GM12878 (cell line): ENCODE data around the gene RAMP2. TPM values are rescaled to one million over a fixed set of nuclear protein-coding genes. Genes with fewer than 3 reads are reported as not detected.

ENCODE experiments used
- BCL3 ChIP-seq: IDR thresholded peaks from 2 replicates; pipeline ENCODE4 v1.6.1; 2011; ENCODE audit warnings: borderline replicate concordance, low read depth, mild to moderate bottlenecking, moderate library complexity, low read length; ENCODE audit not compliant: insufficient read depth, poor library complexity, severe bottlenecking
- CEBPB ChIP-seq, 2 experiments: fragments of 150-350 bp in 1 of 2; IDR thresholded peaks; 2 replicates each; pipeline ENCODE4 v1.6.1; 2012 to 2014; ENCODE audit warnings: low read depth in 2 of 2, low read length in 2 of 2, borderline replicate concordance in 1 of 2, inconsistent platforms in 1 of 2
- CEBPZ ChIP-seq: fragments of 150-350 bp; IDR thresholded peaks from 2 replicates; pipeline ENCODE4 v1.6.1; 2016; ENCODE audit warnings: low read depth, low read length
- ETV6 ChIP-seq, 2 experiments: fragments of 450-650 bp in 1 of 2; IDR thresholded peaks in 1 of 2; conservative IDR thresholded peaks in 1 of 2; 2 replicates each; pipeline ENCODE4 v1.6.1; 2014; ENCODE audit warnings: antibody characterized with exemption in 1 of 2, borderline replicate concordance in 1 of 2, low read depth in 1 of 2, mild to moderate bottlenecking in 1 of 2, moderate library complexity in 1 of 2
- HDAC2 ChIP-seq: fragments of 200-600 bp; sonication (generic); IDR thresholded peaks from 2 replicates; pipeline ENCODE4 v1.6.1; 2017
- IKZF2 ChIP-seq, 2 experiments: fragments of 450-650 bp; IDR thresholded peaks; 2 replicates each; pipeline ENCODE4 v1.6.1; 2017; ENCODE audit warnings: mild to moderate bottlenecking in 2 of 2, moderate library complexity in 2 of 2
- KDM1A ChIP-seq: fragments of 200-600 bp; sonication (generic); IDR thresholded peaks from 2 replicates; pipeline ENCODE4 v1.6.1; 2016; ENCODE audit warnings: borderline replicate concordance
- MLLT1 ChIP-seq: fragments of 450-650 bp; IDR thresholded peaks from 2 replicates; pipeline ENCODE4 v1.6.1; 2016; ENCODE audit warnings: mild to moderate bottlenecking
- NBN ChIP-seq: fragments of 450-650 bp; IDR thresholded peaks from 2 replicates; pipeline ENCODE4 v1.6.1; 2016
- RUNX3 ChIP-seq: IDR thresholded peaks from 2 replicates; pipeline ENCODE4 v1.6.1; 2012; ENCODE audit warnings: low read length, inconsistent platforms
- SMAD5 ChIP-seq: IDR thresholded peaks from 2 replicates; pipeline ENCODE4 v1.6.1; 2016; ENCODE audit warnings: antibody characterized with exemption, low read depth
- SUZ12 ChIP-seq: fragments of 200-600 bp; sonication (generic); IDR thresholded peaks from one replicate; pipeline ENCODE4 v1.6.1; 2018; ENCODE audit warnings: antibody characterized with exemption, mild to moderate bottlenecking; ENCODE audit not compliant: unreplicated experiment
- TAF1 ChIP-seq: IDR thresholded peaks from 2 replicates; pipeline ENCODE4 v1.6.1; 2011; ENCODE audit warnings: mild to moderate bottlenecking, low read depth, low read length, borderline replicate concordance
- ZZZ3 ChIP-seq: IDR thresholded peaks from 2 replicates; pipeline ENCODE4 v1.6.1; 2011; ENCODE audit warnings: low read depth; ENCODE audit not compliant: control insufficient read depth, insufficient read length
- polyA plus RNA-seq, 11 experiments: library from polyadenylated mRNA; depleted of rRNA in 4 of 11; unstranded in 6 of 11; stranded (reverse) in 5 of 11; fragments of >200 nt; fragmentation: Nextera tagmentation in 4 of 11; fragmentation: Illumina TruSeq in 1 of 11; extraction: Ambion mirVana in 4 of 11; extraction: Trizol in 1 of 11; gene quantifications; 1 replicate in 1 of 11; 2 replicates in 10 of 11; pipeline versions ENCODE4 v1.2.1 to v1.2.3, GENCODE V29; 2011 to 2016; ENCODE audit warnings: inconsistent platforms in 2 of 11, missing spikeins in 2 of 11, low read depth in 1 of 11
- total RNA-seq, 4 experiments: library from RNA; depleted of rRNA in 3 of 4; stranded (reverse); fragments of >200 nt in 3 of 4; fragmentation: Illumina TruSeq in 1 of 4; extraction: Trizol in 1 of 4; gene quantifications; 2 replicates each; pipeline versions ENCODE4 v1.2.1 to v1.2.3, GENCODE V29; 2013 to 2021

The RAMP2 gene
- total and polyA plus RNA-seq, 10 of the 15 experiments (the other 5 are each of a cell fraction or from before 2014, with no cell fraction given), result 0.14 to 0.32 (median 0.21) TPM; not detected in 4

- TF ChIP-seq CEBPZ (no peak), ETV6 (conservative IDR thresholded peaks at IDR 0.05 in 1 of 2, IDR thresholded peaks at IDR 0.05 in 1 of 2; ENCODE audit: borderline replicate concordance in 1 of 2, low read depth in 1 of 2) (no peak), IKZF2 (IDR thresholded peaks at IDR 0.05) (no peak), BCL3 (no peak), MLLT1 (no peak), KDM1A (no peak), TAF1 (no peak), SMAD5 (no peak), NBN (no peak), SUZ12 (no peak), HDAC2 (no peak), CEBPB (IDR thresholded peaks at IDR 0.05; ENCODE audit: borderline replicate concordance in 1 of 2, low read depth in 2 of 2, low read length in 2 of 2) (no peak), ZZZ3 (no peak), RUNX3 (no peak)
Measured at GRCh38 chr17:42796066-42796758, 35.2 kb downstream of the RAMP2 start (continued).
